Central memory CD4-positive, alpha-beta T cell (primary cell): ENCODE results near the gene PRPS2.
A peak's percentile ranks its signal among the peaks of the same experiment; 100 is the strongest.

Experiments used
- DNase-seq: peaks from one replicate; pipeline ENCODE4 v3.0.0; 2022
- total RNA-seq, 3 experiments: gene quantifications; one replicate each; lab custom pipeline; 2026; lab: John Stamatoyannopoulos, UW

The PRPS2 gene
- 19.3 to 71.7 (median 41.0) reads per million in 3 experiments for total RNA-seq

DNA sequence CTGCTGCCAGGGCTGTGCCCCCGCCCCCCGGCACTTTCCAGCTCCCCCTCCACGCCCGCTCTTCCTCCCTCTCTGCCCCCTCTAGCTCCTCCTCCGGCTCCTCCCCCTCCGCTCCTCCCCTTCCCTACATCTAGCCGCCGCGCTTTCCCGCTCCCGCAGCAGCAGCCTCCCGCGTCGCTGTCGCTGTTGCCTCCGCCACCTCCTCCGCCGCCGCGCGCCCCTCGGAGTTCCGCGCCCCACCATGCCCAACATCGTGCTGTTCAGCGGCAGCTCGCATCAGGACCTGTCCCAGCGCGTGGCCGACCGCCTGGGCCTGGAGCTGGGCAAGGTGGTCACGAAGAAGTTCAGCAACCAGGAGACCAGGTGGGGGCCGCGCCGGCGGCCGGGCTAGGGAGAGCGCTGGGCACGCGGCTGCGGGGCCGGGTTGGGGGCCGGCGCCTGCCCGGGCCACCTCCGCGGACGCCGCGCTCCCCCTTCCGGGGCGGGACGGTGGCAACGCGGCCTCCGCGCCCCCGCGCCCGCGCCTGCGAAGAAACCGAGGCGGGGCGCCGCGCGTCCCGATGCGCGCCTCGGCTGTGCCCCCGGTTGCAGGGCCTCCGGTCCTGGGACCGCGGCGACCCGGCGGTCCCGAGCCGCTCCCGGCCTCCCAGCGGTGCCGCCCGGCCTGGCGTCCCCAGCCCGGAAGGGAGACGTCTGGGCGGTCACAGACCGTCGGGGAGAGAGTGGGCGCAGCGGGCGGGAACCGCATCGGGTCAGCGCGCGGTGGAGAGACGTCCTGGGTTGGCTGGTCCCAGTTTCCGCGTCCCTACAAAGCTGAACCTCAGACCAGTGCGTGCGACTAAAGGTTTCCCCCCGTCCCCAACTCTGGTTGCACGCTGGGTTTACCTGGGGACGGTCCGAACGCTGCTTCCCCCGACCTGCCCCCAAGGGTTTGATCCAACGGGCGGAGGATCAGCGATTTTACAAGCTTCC is at the start of gene PRPS2:
Gene PRPS2, plus strand, starts transcription at position 156 of the 972 bp plus-strand sequence. Its CDS starts 86 bp downstream, at position 242.
- peak; percentile 55 for DNase-seq

DNA sequence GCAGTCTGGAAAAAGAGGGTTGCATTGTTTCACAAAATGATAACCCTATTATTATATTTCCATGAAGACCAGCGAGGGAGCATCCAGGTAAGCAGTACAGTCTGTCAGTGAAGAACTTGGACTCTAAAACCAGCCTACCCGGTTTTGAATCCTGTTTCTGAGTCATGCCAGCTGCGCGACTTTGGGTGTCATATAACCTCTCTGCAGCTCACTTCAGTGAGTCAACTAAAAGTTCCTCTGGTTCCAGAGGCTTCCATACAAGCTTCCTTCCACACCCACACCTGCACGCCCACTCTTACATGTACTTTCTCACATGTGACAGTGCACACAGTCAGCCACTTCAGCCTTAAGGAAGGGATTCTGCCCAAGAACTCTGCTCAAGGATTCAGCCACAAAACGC is 49.8 kb upstream of the PRPS2 start:
- DNase-seq = no peak

DNA sequence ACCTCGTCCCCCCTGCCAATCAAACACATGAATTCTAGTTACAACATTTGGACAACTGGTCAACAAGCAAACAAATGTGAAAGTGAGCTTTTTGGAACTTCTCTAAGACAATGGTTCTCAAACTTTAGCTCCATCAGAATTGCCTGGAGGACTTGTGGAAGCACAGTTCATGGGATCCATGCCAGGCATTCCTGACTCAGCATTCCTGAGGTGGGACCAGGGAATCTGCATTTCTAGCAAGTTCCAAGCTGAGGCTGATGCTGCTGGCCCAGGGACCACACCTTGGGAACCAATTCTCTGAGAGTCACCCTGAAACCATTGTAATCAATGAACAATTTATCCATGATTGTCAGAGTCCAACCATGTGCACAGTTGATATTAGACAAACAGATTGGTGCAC is 43.8 kb upstream of the PRPS2 start:
- DNase-seq = no peak

DNA sequence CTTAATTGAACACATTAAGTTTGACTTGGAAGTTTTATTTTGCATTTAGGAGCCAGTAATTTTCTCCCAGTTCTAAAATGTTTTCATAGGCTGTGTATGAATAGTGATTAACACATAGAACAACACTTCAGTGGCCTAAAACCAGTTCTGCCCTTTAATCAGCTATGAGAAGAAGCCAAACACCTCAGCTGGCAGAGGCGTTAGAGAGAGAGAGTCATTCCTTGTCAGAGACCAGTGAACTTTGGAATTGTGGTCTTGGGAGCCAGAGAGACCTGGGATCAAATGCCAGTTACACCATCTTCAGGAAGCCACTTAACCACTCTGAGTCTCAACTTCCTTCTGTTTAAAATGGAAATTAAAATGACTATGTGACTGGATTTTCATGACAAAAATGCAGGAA is 39.3 kb upstream of the PRPS2 start:
- DNase-seq = no peak

DNA sequence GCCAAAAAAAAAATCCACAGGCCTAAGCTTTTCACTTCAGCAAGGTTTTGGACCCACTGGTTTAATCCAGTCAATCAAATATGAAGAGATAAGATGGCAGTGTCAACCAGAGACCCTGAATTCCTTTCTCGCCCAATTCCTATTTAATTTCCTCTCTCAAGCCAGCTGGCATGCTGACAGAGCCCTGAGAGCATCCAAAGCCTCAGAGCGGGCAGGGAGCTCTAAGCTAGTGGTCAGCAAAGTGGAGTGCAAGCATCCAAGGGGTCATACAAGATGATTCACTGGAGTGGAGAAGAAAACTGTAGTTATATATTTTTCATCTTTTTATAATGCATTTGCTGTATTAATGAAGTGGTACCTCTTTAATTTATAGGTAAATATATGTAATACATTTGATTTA is 37.8 kb upstream of the PRPS2 start:
- no peak for DNase-seq

DNA sequence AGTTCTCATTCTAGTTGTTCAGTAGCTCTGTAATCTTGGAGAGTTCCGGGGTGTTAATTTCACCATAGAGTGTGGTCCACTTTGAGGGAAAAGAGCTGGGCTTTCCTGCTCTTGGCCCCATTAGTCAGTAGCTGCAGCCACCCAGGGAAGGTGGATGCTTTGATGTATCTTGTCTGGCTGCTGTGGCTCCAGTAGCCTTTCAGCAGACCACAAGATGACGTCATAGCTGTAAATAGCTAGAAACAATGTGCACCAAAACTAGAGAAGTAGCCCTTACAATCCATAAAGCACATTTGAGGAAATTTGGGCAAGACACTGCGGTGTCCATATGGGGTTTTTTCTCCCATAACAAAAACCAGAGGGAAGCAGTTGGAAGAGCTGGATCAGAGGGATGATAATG is 32.9 kb upstream of the PRPS2 start:
- DNase-seq = no peak

DNA sequence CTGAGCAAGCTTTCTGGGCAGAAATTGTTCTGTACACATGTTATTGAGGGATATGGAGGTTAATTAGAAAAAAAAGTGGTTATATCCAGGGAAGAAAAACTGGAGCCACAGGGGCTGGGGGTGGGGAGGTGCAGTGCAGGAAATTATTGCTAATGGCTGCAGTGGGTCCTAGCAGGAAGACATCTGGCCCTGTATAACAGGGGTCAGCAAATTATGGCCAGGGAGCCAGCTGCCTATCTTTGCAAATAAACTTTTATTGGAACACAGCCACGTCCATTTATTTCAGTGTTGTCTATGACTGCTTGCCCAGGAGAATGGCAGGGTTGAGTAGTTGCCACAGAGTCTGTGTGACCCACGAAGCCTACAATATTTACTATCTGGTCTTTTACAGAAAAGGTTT is 23.4 kb upstream of the PRPS2 start:
- DNase-seq = no peak

DNA sequence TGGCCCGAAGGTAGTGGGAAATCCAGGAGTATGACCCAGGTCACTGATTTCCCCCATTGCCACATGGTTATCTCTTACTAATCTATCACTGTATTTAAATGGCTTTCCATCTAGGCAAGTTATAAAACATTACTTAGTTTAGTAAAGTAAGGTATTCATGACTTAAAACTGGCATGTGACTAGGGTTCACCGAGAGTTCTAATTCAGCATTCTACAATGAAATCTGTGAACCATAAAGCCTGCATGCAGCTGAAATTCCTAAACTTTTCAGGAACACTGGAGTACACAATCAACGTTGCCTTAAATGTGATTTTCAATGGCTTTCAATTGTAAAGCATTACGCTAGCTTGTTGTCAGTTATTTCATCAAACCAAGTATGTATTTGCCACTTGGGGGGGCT is 22.7 kb upstream of the PRPS2 start:
- DNase-seq = no peak

DNA sequence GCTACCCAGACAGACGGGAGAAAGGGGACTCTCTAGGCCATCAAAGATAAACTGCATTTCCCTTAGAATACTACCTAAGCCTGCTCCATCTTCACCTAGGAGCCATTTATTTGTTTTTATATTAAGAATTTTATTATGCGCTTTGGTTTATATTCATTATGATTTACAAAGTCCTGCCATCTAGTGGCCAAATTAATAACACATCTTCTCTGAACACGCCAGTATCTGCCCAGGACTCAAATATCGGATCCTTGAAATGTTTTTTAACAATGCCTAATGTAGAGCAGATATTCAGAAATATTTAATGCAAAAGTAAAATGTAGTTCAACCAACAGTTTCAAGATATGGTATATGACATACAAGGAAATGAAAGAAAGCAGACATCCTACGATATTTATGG is 20.8 kb upstream of the PRPS2 start:
- DNase-seq = peak; percentile 13

DNA sequence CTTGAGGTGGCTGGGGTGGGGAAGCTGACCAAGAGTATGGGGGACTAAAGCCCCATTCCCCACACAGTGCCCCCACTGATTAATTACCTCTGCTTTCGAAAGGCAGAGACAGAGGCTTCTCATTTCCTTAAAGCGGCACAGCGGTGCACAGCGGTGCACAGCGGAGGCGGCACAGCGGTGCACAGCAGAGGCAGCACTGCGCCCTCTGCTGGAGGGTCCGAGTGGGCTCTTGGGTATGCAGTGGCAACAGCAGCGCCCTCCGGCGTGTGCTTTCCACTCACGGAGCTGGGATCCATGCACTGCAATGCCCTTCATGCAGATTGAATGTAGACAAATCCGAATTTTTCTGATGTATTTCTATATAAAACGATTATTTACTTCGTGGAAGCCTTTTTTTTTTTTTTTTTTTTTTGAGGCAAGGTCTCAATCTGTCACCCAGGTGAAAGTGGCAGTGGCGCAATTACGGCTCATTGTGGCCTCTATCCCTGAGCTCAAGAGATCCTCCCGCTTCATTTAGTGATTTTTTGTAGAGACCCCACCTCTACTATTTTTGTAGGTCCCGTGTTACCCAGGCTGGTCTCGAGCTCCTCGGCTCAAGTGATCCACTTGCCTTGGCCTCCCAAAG is 19.7 kb upstream of the PRPS2 start:
- peak; percentile 53 for DNase-seq

DNA sequence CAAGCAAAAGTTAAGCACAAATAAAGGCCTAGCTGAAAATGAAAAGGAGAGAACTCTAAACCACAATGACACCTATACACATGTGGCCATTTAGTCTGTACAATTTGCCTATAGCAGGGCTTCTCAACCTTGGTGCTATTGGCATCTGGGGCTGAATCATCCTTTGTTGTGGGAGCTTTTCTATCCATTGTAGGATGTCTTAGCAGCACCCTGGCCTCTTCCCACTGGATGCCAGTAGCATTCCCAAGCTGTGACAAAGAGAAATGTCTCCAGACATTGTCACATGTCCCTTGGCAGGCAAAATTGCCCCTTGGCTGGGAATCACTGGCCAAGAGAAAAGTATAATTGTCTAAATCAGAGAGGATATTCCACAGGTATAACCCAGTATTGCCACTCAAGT is 13.5 kb upstream of the PRPS2 start:
- no peak for DNase-seq

DNA sequence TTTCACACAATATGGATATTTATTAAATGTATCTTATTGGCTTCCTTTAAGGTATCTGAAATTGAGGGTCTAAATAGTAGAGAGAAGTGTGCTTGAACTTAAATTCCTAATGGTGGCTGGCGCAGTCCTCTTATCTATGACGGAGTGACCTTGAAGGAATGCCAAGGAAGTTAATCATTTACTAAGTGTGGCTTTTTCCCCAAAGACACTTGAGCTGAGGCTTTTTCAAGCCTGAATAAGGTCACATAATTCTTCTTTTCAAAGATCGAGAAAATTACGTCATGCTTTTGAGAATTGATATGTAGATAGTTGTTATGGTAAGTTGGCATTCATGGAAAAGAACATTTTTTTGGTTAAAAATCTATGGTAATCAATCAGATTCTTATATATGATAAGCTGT is 11.7 kb upstream of the PRPS2 start:
- DNase-seq = no peak

DNA sequence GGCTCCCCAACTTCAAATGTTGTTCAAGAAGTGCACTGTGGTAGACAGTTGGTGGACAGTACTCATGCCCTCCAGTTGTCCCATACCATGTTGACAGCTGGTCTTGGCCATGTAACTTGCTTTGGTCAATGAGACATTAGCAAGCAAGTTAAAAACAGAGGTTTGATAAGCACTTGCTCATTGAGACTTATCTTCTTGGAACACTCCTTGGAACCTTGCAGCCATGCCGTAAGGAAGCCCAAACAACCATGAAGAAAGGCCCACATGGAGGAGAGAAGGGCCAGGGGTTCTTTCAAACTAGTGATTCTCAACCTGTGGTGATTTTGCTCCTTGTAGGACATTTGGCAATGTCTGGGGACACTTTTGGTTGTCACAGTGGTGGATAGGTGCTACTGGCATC is 2.6 kb upstream of the PRPS2 start:
- DNase-seq = no peak

DNA sequence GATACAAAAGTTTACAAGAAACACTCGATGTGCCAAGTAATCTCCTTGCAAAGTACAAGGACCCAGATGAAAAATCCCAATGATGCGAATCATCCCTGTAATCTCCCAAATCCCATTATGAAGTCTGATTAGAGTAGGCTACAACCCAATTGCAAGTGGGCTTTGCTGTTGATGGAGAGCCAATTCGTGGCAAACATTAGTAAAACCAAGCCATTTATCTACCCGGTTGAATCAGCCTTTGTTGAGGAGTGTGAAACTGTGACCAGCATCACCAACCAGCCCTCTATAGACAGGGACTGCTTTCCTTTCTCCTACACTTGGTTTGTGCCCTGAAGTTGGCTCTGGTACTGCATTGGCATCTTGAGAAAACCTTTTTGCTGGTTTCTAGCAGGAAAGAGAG is 1.2 kb upstream of the PRPS2 start:
- DNase-seq = no peak

DNA sequence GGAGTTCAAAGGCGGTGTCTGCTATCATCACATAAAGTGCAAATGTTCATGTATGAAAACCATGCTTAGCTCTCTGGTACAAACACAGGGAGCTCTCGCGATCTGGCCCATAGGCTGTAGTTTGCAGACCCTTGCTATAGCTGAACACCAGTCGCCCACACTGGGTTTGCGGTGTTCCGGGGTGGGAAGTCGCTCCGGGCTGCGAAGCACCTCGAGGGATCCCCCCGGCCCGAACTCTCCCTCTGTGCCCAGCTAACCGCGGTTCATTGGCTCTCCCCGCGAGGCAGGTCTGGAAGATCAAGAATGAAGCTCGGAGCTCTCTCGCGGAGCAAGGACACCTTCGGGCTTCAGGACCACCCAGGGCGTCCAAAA is 341 bp upstream of the PRPS2 start:
- DNase-seq = no peak

DNA sequence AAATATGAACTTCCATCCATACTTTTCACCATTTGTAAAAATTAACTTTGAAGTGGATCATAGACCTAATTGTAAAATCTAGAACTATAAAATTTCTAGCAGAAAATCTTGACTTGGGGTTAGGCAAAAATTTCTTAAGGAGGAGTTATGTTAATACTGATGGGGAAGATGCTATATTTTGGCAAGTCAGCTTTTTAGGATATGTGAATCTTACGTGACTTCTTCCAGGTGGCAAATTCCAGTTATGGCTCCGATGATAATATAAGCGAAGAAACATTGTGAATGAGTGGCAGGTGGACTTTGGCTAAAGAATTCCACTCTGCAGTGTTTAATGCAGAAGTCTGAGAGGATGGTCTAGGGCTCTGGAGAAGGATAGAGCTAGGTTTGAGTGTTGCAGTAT is 1.5 kb downstream of the PRPS2 start:
- no peak for DNase-seq

DNA sequence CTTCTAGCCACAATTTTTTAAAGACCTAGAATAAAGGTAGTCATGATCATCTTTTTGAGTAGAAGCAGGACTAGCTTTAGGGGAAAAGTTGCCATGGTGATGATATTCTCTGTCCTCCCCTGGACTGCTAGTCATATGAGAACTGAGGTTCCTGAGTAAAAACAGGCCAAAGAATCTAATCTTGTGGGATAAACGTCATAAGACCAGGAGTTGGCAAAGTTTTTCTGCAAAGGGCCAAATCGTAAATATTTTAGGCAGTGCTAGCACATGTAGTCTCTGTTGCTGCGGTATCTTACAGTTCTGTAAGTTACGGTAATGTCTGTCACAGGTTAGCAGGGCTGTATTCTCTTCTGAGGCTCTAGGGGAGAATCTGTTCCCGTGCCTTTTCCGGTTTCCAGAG is 3.4 kb downstream of the PRPS2 start:
- DNase-seq = no peak

DNA sequence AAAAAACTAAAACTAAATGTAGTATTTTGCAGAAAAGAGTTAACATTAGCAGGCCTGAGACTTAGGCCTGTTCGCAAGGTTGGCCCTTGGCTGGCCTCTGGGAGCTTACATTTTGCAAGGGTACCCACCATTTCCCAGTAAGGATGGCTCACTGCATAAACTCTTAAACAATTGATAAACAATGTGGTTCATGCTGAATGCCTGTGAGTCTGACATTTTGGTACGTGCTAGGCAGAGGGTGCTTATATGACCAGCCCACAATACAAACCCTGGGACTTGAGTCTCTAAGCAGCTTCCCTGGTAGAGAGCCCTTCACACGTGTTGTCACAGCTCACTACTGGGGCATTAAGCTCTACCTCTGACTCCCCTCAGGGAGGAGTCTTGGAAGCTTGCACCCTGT is 7.4 kb downstream of the PRPS2 start:
- no peak for DNase-seq

DNA sequence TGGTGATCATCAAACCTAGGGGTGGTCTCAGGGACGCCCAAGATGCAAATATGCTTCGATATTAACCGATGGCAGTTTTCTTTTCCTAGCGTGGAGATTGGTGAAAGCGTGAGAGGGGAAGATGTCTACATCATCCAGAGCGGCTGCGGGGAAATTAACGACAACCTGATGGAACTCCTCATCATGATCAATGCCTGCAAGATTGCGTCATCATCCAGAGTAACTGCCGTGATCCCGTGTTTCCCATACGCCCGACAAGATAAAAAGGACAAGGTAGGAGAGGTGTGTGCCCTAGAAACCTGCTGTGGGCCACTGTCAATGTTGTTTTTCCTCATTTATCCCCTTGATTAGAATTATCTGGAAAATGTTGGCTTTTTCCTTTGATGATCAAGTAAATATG is 7.9 kb downstream of the PRPS2 start:
- DNase-seq = no peak

DNA sequence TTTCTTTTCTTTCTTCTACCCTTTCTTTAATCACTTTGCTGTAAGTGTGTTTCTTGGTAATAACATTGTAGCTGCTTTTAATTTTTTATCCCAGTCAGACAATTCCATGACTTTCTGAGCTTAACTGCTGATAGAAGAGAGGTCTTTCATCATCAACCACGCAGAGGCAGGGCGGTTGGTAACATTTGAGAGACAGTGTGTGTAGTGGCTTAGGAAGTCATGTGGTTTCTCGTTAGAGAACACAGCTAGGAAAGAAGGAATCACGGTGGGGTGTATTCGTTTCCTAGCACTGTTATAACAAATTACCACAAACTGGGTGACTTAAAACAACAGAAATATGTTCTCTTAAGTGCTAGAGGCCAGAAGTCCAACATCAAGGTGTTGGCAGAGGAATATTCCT is 11.5 kb downstream of the PRPS2 start:
- no peak for DNase-seq

DNA sequence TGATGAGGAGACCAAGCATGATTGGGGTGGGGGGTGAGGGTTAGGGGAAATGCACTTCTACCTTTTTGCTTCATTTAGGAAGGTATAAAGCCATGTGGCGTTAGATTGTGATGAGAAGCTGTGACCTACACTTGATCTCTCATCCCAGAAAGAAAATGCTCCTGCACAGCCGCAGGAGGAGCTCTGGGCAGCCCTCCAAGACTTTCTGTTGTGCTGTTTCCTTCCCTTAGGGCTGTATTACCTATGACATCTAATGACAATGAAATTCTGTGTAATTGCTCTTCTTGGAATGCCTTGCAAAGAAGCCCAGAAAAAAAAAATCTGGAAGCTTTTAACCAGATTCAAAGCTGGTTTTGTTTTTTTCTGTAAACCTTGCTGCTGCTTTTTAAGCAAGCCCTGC is 13.4 kb downstream of the PRPS2 start:
- DNase-seq = no peak

DNA sequence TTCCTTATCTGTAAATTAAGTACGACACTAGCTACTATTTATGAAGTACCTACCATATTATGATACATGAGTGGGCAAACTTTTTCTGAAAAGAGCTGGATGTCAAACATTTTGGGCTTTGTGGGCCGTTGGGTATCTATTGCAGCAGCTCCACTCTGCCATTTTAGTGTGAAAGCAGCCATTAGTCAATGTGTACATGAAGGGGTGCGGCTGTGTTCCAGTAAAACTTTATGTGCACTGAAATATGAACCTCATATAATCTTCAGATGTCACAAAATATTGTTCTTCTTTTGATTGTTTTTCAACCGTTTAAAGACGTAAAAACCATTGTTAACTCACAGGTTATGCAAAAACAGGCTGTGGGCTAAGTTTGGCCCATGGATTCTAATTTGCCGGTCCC is 14.1 kb downstream of the PRPS2 start:
- no peak for DNase-seq

DNA sequence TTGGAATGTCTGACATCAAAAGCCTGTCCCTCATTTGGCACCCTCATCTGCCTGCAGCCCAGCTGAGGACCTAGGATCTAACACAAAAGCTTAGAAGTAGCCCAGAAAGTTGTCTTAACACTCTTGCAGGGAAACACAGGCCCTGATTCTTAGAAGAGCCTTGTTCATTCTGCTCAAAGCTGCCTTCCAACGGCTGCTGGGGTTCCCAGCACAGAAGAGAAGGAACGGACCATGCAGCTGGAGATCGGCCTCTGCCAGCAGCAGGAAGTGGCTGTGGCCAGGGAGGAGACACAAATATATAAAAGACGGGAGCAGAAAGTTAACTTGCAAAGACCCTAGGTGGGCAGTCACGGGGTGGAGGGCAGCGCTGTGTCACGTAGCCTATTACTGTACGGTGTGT is 20.4 kb downstream of the PRPS2 start:
- no peak for DNase-seq

DNA sequence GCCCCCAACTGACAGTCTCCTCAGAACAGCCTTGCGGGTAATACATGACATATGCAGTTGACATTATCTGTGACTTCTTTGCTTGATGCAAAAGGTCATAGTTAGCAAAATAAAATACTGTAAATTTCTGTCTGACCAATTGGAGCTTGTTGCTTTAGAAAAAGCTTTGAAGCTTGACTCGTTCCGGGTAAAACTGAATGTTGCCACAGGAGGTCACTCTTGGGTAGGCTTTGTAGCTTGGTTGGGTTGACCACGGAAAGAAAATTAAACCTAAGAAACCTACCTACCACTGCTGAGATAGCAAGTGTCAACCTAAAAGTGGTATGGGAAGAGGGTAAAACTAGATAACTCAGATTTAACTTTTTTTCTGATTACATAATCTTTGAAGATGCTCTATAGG is 23.2 kb downstream of the PRPS2 start:
- DNase-seq = peak; percentile 12
